K562 (cell line): ENCODE measurements around the gene IVL. TPM values are rescaled to one million over a fixed set of nuclear protein-coding genes. Genes with fewer than 3 reads are reported as not detected.
A peak's percentile ranks its signal among the peaks of the same experiment; 100 is the strongest.

ENCODE experiments used
- ATAC-seq: fragments of 200-7000 bp; cut with Tn5 transposase; 3 replicates; pipeline ENCODE4 v1.9.1; 2020; ENCODE audit warnings: moderate library complexity
- BruUV-seq: library from RNA; stranded (reverse); fragments of 400-500 nt; replicated peaks from 2 replicates; lab custom pipeline; 2021; lab: Mats Ljungman, UMichigan
- CTCF ChIA-PET: fragments of 300-600 bp; formaldehyde crosslinking; extraction: SDS; loops from one replicate; lab custom pipeline; 2021; ENCODE audit warnings: low intra/inter-chr PET ratio; lab: Yijun Ruan, JAX
- POLR2A ChIA-PET: fragments of 300-600, 350-650 bp; sonication (Branson Sonifier 250); formaldehyde crosslinking; extraction: SDS; loops from one replicate; lab custom pipeline; 2021; ENCODE audit warnings: antibody characterized with exemption, inconsistent platforms; lab: Yijun Ruan, JAX
- DNase-seq, 4 experiments: peaks; one replicate each; pipeline versions ENCODE4 v3.0.0 to v3.0.0-alpha.2; 2011 to 2018; ENCODE audit warnings: low spot score in 3 of 4, mixed read lengths in 3 of 4; ENCODE audit errors: extremely low read depth in 1 of 4
- FAIRE-seq: peaks from 2 replicates; lab custom pipeline; 2011; peaks lifted over from hg19 to GRCh38; lab: Jason Lieb, UNC
- H2AFZ ChIP-seq: 2 replicates; pipeline ENCODE4 v1.6.0; 2011; ENCODE audit warnings: low read depth, low read length, control low read depth, inconsistent platforms
- H3K27ac ChIP-seq: fragments of 200-600 bp; 3 replicates; pipeline ENCODE4 v1.8.0; 2011; ENCODE audit warnings: low read depth, mild to moderate bottlenecking, control low read depth, inconsistent platforms, low read length, moderate library complexity, mixed read lengths; ENCODE audit errors: extremely low read depth
- H3K27me3 ChIP-seq, 2 experiments: fragments of 300-600 bp in 1 of 2; 2 replicates in 1 of 2; 3 replicates in 1 of 2; pipeline versions ENCODE4 v1.6.0 to v1.8.0; 2011; ENCODE audit warnings: inconsistent platforms in 2 of 2, low read length in 2 of 2, mild to moderate bottlenecking in 1 of 2, mixed read lengths in 1 of 2, moderate library complexity in 1 of 2; ENCODE audit not compliant: control insufficient read depth in 2 of 2, insufficient read depth in 2 of 2
- H3K36me3 ChIP-seq: fragments of 300-600 bp; 3 replicates; pipeline ENCODE4 v1.8.0; 2011; ENCODE audit warnings: mild to moderate bottlenecking, low read length, inconsistent platforms; ENCODE audit not compliant: control insufficient read depth, insufficient read depth
- H3K4me1 ChIP-seq, 2 experiments: fragments of 200-600 bp in 1 of 2; replicated peaks in 1 of 2; 2 replicates in 1 of 2; 3 replicates in 1 of 2; pipeline versions ENCODE4 v1.5.1 to v1.8.0; 2011; ENCODE audit warnings: inconsistent platforms in 2 of 2, low read length in 2 of 2, mild to moderate bottlenecking in 1 of 2, mixed read lengths in 1 of 2, moderate library complexity in 1 of 2; ENCODE audit not compliant: control insufficient read depth in 2 of 2, insufficient read depth in 2 of 2
- H3K4me2 ChIP-seq: 2 replicates; pipeline ENCODE4 v1.6.1; 2011; ENCODE audit warnings: low read length, control low read depth, inconsistent platforms, mixed read lengths; ENCODE audit not compliant: insufficient read depth
- H3K4me3 ChIP-seq: fragments of 200-600 bp; sonication (generic), shearing (Covaris generic); 2 replicates; pipeline ENCODE4 v1.5.1; 2016; ENCODE audit warnings: control low read depth, inconsistent platforms
- H3K79me2 ChIP-seq: fragments of 200-600 bp; 3 replicates; pipeline ENCODE4 v1.8.0; 2011; ENCODE audit warnings: low read length, inconsistent platforms; ENCODE audit not compliant: control insufficient read depth, insufficient read depth
- H3K9ac ChIP-seq, 2 experiments: 2 replicates each; pipeline versions ENCODE4 v1.6.0 to v1.6.1; 2011; ENCODE audit warnings: low read depth in 2 of 2, low read length in 2 of 2, control low read depth in 1 of 2, inconsistent platforms in 1 of 2, mild to moderate bottlenecking in 1 of 2, mixed read lengths in 1 of 2; ENCODE audit not compliant: insufficient read depth in 1 of 2
- H3K9me1 ChIP-seq: one replicate; pipeline ENCODE4 v1.6.0; 2011; ENCODE audit warnings: inconsistent platforms, mild to moderate bottlenecking, low read length, moderate library complexity; ENCODE audit not compliant: control insufficient read depth, insufficient read depth
- H3K9me3 ChIP-seq: replicated peaks from 2 replicates; pipeline ENCODE4 v1.5.1; 2011; ENCODE audit warnings: low read depth, low read length, inconsistent platforms; ENCODE audit not compliant: control insufficient read depth, insufficient read depth
- H4K20me1 ChIP-seq: replicated peaks from 2 replicates; pipeline ENCODE4 v1.6.1; 2011; ENCODE audit warnings: low read length, inconsistent platforms, mixed read lengths; ENCODE audit not compliant: control insufficient read depth, insufficient read depth
- CREM ChIP-seq: IDR thresholded peaks from 2 replicates; pipeline ENCODE4 v1.6.1; 2014; ENCODE audit warnings: antibody characterized with exemption, low read depth
- GABPB1 ChIP-seq: sonication (generic); formaldehyde crosslinking; IDR thresholded peaks from 2 replicates; pipeline ENCODE4 v1.8.0; 2022; ENCODE audit warnings: mild to moderate bottlenecking, missing genetic modification reagents
- NCOR1 ChIP-seq: fragments of 450-650 bp; IDR thresholded peaks from 2 replicates; pipeline ENCODE4 v1.6.1; 2016; ENCODE audit warnings: mild to moderate bottlenecking, moderate library complexity
- NFIC ChIP-seq: fragments of 450-650 bp; IDR thresholded peaks from 2 replicates; pipeline ENCODE4 v1.6.1; 2017; ENCODE audit warnings: mild to moderate bottlenecking, inconsistent platforms
- RAD21 ChIP-seq, 2 experiments: fragments of 250-450 bp in 1 of 2; fragments of 450-650 bp in 1 of 2; sonication (Bioruptor Pico) in 1 of 2; formaldehyde crosslinking in 1 of 2; IDR thresholded peaks in 1 of 2; conservative IDR thresholded peaks in 1 of 2; 2 replicates each; pipeline versions ENCODE4 v1.4.0 to v1.8.0; 2020 to 2022; ENCODE audit warnings: mild to moderate bottlenecking in 2 of 2, moderate library complexity in 1 of 2
- SMC3 ChIP-seq: conservative IDR thresholded peaks from 2 replicates; pipeline ENCODE4 v1.6.1; 2011; ENCODE audit warnings: low read depth, low read length, improper control_type of control experiment; ENCODE audit not compliant: insufficient read depth
- SP1 ChIP-seq: sonication (generic); formaldehyde crosslinking; IDR thresholded peaks from 2 replicates; pipeline ENCODE4 v1.8.1; 2022; ENCODE audit warnings: mild to moderate bottlenecking, missing genetic modification reagents
- WGBS: fragments of 100-300 bp; shearing (Covaris generic); methylation state at CpG from one replicate; pipeline ENCODE4 v1.1.6; 2016; ENCODE audit warnings: low coverage, mixed read lengths; ENCODE audit not compliant: insufficient coverage; ENCODE audit errors: missing lambda C conversion rate; 5-methylcytosine and 5-hydroxymethylcytosine counted together
- in situ Hi-C: fragments of 300-500 bp; cut with MboI; formaldehyde crosslinking; loops from 4 replicates; pipeline ENCODE4 v1.15.0; 2018; ENCODE audit warnings: inconsistent platforms, mixed read lengths
- intact Hi-C: fragments of 100-400 bp; cut with micrococcal nuclease; formaldehyde crosslinking; loops from 2 replicates; pipeline ENCODE4 v1.14.2; 2022
- polyA plus RNA-seq, 8 experiments: library from polyadenylated mRNA; depleted of rRNA in 4 of 8; stranded (reverse) in 5 of 8; unstranded in 3 of 8; fragments of >200 nt; fragmentation: Nextera tagmentation in 2 of 8; fragmentation: Illumina TruSeq in 1 of 8; extraction: Ambion mirVana in 2 of 8; extraction: Trizol in 1 of 8; gene quantifications; 2 replicates each; pipeline versions ENCODE4 v1.2.1 to v1.2.3, GENCODE V29; 2011 to 2014; ENCODE audit warnings: inconsistent platforms in 1 of 8, missing spikeins in 1 of 8
- total RNA-seq, 7 experiments: library from RNA; depleted of rRNA in 6 of 7; stranded (reverse); fragments of >200 nt in 6 of 7; fragmentation: Illumina TruSeq in 2 of 7; extraction: Trizol in 2 of 7; gene quantifications; 2 replicates each; pipeline versions ENCODE4 v1.2.1 to v1.2.3, GENCODE V29; 2011 to 2021; ENCODE audit warnings: low replicate concordance in 1 of 7
- TF ChIP-seq, protein P1 (sequence below): sonication (generic); formaldehyde crosslinking; IDR thresholded peaks from 2 replicates; pipeline ENCODE4 v1.8.0; 2023; ENCODE audit warnings: mild to moderate bottlenecking, missing genetic modification reagents

Gene IVL
- total and polyA plus RNA-seq, 9 of the 15 experiments (the other 6 are each of a cell fraction or from before 2014, with no cell fraction given), result not detected

DNA sequence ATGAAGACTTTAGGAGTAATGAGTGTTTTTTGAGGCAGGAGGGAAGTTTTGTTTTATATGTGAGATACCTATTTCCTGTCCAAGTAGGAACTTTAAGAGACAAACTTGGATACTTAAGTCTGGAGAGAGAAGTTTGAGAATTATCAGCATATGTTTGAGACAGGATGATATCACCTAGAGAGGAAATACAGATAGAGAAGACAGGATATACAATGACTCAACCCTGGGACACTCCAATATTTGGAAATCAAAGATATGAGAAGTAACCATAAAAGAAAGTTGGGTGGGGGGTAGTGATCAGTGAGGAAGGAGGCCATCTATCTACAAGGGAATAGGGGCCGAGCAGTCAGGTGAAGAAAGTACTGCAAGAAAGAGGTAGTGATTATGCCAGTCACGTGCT is 42.0 kb upstream of the IVL start (continued):
- TF ChIP-seq GABPB1 (CRISPR knock-in tag) (no peak), NCOR1 (no peak)

DNA sequence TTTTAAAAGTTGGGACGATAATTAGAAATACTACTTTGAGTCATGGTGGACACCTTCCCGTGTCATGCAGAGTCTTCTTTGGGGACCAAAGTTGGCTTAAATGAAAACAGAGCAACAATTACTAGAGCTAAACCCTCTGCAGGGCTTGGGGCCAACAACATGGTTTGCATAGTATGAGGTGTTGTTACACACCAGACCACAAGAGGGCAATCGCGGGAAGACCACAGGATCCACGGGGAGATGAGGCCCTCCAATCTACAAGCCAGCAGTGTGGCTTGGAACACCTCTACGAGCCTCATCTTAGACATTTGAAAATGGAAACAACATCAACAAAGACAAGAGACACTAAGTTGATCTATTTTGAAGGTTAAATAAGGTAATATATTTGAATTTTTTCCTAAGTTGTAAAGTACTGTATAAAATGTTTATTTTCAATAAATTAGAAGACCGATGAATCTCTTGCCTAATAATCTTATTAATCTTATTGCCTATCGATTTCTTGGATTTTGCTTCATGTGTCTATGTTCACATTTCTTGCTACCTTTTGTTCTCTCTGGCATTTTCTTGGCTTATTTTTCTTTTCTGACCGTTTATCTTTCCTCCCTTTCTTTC is 38.4 kb upstream of the IVL start:
- no peak overlapping the region for H3K27ac ChIP-seq
- no peak overlapping the region for H3K4me2 ChIP-seq
- H3K9ac ChIP-seq, result no peak overlapping the region
- POLR2A ChIA-PET, result interaction anchor here (0.6 kb wide), 1 partner anchor 13 kb away, joined by 3 read pairs; no protein-coding TSS in a partner anchor
- FAIRE-seq (peak; percentile 93), ATAC-seq (peak; percentile 94), DNase-seq (peak; percentile 76 to 81 (median 78))
- intact Hi-C loops (loop anchor here (2.0 to 10.0 kb wide), 3 partner anchors 163 to 355 kb away; no protein-coding TSS in a partner anchor), in situ Hi-C loops (loop anchor here (10.0 kb wide), 2 partner anchors 325 to 355 kb away; no protein-coding TSS in a partner anchor)
- H3K4me1 ChIP-seq, result no peaks in the 10 kb centered on the region
- BruUV-seq, result no TSS peak
- H3K9me1 ChIP-seq, result no peaks in the 10 kb centered on the region
- no peaks in the 10 kb centered on the region for H4K20me1 ChIP-seq
- no peaks in the 10 kb centered on the region for H3K9me3 ChIP-seq
- H3K4me3 ChIP-seq, result no peak overlapping the region
- H3K79me2 ChIP-seq, result no peaks in the 10 kb centered on the region
- H2AFZ ChIP-seq, result no peak overlapping the region
- H3K27me3 ChIP-seq, result no peaks in the 10 kb centered on the region; a peak in 1 of 5 replicates
- CTCF ChIA-PET, result interaction anchor here (0.7 to 1.6 kb wide), 5 partner anchors 91 to 353 kb away, joined by 3 to 12 read pairs (median 3); no protein-coding TSS in a partner anchor
- 10% methylated on average over 9 of the region's 9 CpGs for WGBS
- no peaks in the 10 kb centered on the region for H3K36me3 ChIP-seq
- TF ChIP-seq SMC3 (peak; percentile 65; the same call in 1 of the 2 replicates), SP1 (CRISPR knock-in tag) (no peak), RAD21 (CRISPR knock-in tag; conservative IDR thresholded peaks at IDR 0.05 in 1 of 2, IDR thresholded peaks at IDR 0.05 in 1 of 2) (peak; percentile 59 to 65), NFIC (peak; percentile 21; the same call in 1 of the 2 replicates), CREM (peak; percentile 37; the same call in 1 of the 2 replicates)
- TF ChIP-seq, protein P1, sequence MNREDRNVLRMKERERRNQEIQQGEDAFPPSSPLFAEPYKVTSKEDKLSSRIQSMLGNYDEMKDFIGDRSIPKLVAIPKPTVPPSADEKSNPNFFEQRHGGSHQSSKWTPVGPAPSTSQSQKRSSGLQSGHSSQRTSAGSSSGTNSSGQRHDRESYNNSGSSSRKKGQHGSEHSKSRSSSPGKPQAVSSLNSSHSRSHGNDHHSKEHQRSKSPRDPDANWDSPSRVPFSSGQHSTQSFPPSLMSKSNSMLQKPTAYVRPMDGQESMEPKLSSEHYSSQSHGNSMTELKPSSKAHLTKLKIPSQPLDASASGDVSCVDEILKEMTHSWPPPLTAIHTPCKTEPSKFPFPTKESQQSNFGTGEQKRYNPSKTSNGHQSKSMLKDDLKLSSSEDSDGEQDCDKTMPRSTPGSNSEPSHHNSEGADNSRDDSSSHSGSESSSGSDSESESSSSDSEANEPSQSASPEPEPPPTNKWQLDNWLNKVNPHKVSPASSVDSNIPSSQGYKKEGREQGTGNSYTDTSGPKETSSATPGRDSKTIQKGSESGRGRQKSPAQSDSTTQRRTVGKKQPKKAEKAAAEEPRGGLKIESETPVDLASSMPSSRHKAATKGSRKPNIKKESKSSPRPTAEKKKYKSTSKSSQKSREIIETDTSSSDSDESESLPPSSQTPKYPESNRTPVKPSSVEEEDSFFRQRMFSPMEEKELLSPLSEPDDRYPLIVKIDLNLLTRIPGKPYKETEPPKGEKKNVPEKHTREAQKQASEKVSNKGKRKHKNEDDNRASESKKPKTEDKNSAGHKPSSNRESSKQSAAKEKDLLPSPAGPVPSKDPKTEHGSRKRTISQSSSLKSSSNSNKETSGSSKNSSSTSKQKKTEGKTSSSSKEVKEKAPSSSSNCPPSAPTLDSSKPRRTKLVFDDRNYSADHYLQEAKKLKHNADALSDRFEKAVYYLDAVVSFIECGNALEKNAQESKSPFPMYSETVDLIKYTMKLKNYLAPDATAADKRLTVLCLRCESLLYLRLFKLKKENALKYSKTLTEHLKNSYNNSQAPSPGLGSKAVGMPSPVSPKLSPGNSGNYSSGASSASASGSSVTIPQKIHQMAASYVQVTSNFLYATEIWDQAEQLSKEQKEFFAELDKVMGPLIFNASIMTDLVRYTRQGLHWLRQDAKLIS (CRISPR knock-in tag), result no peak
